GM12875 (cell line): ENCODE measurements around the gene MIEF2.

Source experiments
- H3K4me3 ChIP-seq: one replicate; pipeline ENCODE4 v1.5.1; 2011; ENCODE audit warnings: low read depth, low read length, control low read depth
- CTCF ChIP-seq: IDR thresholded peaks from 2 replicates; pipeline ENCODE4 v1.5.1; 2011; ENCODE audit warnings: low read depth, mild to moderate bottlenecking, control low read depth, inconsistent platforms, low read length, moderate library complexity, borderline replicate concordance; ENCODE audit not compliant: insufficient read depth

The MIEF2 gene

DNA sequence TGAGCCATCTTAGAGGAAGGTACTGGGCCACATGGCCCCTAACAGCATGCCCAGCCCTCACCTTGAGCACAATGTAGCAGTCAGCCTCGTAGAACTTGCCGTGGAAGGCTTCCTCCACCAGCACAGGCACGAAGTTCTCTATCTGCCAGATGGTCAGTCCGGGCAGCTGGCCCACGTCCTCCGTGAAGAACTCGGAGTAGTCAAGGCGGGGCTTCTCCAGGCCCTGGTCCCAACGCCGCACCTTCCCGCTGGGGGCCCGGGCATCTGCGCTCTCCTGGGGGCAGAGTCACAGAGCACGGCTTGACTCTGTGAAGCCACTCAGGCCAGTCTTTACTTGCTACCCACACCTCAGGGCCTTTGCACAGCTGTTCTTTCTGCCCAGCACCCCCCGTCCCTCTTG lies 9.3 kb upstream of the MIEF2 start:
- TF ChIP-seq CTCF: no peak
- no peak overlapping the region for H3K4me3 ChIP-seq

DNA sequence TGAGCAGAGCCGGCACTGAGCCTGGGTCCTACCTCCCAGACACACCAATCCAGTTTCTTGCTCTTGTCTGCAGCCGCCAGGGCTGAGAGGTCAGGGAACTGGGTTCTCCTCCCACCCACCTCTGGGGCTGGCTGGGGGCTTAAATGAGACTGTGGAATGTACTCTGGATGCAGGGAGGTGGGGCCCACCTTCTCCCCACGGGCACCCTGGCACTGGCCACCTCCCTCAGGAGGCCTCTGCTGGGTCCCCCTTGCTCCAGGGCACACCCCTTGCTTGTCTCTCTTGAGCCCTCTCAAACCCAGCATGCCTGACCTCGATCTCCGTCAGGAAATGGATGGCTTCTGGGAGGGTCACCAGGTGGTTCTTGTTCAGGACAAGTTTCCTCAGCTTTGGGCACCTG lies 8.3 kb upstream of the MIEF2 start:
- no peak for TF ChIP-seq CTCF
- H3K4me3 ChIP-seq: no peak overlapping the region

DNA sequence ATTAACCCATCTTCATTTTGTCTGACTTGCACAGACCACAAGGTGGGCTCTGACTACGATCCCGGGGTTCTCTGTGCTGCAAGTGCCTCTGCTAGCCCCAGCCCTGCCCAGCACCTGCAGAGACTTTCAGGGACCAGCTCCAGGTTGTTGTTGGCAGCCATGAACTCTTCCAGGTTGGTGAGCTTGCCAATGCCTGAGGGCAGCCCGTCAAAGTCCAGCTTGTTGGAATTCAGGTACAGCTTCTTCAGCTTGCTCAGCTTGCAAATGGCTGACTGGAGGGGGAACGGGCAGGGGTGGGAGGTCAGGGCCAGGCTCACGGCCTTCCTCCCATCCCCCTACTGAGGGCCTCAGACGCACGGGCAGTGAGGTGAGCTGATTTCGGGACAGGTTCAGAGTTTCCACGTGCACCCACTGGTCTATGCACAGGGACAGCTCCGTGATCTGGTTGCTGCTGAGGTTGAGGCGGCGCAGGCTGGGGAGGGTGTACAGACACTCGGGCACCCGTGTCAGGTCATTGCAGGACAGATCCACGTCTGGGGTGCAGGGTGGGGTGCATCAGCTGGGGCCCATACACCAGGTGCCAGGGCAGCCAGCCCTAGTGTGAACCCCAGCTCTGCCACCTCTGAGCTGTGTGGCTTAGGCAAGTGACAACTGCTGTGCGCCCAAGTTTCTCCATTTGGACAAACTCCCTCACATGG lies 7.1 kb upstream of the MIEF2 start:
- TF ChIP-seq CTCF: no peak
- H3K4me3 ChIP-seq: no peak overlapping the region

DNA sequence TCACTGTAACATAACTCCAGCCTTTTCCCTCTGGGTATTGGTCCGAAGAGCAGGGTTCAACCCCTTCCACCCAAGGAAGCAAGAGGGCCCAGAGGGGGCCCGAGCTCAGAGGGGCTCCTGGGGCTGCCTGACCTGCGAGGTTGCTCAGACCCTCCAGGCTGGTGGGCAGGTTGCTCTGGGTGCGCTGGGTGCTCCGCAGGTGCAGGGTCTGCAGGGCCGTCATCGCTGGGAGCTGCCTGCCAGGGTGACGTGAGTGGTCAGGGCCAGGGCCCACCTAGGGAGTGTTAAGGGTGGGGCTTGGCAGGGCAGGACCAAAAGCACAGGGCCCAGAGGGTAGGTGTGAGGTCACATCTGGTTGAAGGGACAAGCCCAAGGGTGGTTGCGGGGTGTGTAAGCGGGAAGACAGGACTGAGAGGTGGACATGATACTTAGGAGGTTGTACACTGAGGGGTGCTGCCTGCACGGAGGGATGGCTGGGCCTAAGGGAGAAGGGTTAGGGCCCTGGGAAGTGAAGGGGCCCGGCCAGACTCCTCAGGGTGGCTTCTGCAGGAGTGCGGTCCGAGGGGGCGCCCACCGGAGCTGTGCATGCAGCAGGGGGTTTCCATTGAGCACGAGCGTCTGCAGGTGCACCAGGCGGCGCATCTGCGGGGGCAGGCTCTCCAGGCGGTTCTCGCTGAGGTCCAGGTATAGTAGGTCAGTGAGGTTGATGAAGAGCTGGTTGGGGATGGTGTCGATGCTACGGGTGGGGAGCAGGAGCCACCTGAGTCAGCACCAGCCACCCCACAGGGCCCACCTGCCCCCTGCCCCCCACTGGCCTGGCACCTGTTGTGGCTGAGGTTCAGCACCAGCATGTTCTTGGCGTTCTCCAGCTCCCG lies 6.3 kb upstream of the MIEF2 start:
- no peak overlapping the region for H3K4me3 ChIP-seq
- TF ChIP-seq CTCF: no peak

DNA sequence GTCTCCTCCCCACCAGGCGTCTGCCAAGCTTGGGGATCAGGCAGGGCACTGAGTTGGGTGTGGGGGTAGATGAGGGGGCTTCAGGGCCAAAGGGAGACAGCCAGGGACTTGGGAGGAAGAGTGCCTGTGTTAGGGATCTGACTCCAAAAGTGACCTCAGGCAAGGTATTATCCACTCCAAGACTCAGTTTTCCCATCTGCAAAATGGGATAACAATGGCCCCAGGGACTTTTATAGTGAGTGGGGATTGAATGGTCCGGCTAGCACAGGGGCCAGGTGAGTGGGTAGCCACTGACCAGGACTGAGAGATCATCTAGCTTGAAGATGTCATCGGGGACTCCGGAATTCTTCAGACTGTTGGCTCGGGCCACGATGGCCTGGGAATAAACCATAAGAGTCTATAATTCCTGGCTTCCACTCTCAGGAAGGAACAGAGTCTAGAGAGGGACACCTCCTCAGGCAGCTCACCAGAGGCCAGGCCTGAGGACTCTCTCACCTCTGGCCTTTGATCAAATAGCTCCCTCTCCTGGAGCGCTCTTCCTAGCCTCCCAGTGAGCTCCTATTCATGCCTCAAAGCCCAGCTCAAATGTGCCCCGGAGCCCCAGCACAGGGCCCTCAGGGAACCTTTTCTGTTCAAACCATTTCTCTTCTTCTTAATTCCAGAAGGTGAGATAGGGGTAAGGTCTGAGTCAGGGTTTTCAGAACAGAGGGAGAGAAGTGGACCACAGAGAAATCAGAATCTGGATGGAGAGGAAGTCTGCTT lies 5.4 kb upstream of the MIEF2 start:
- TF ChIP-seq CTCF: no peak
- H3K4me3 ChIP-seq: no peak overlapping the region

DNA sequence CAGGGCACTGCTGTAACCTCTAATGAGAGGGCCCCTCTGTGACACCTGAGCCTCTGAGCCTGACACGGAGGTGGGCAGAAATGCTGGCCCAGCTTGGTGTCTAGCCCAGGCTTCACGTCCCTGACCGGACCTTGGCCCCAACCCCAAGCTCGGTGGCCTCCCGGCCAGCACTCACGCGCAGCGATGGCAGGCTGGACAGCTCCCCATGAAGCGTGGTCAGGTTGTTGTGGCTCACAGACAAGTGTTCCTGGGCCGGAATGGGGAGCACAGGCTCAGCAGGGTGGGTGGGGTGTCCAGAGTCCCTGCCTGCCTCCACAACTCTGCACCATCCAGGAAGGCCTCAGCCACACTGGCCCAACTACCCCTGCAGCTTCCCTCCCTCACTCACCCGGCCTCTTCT lies 4.1 kb upstream of the MIEF2 start:
- TF ChIP-seq CTCF: no peak
- H3K4me3 ChIP-seq: no peak overlapping the region
